ENCODE measurements around the gene WIPF1. TPM values are rescaled to one million over a fixed set of nuclear protein-coding genes. Genes with fewer than 3 reads are reported as not detected.
A peak's percentile ranks its signal among the peaks of the same experiment; 100 is the strongest.

WIPF1 gene
- total RNA-seq, 2 donors from 2014 or later, result 284 to 319 TPM

GRCh38 chr2:174600349-174600748, 2.7 kb upstream of the WIPF1 start:
- Mint-ChIP-seq H3K9me3 (no peaks in the 10 kb centered on the region), H3K27me3 (no peaks in the 10 kb centered on the region), H3K27ac (peak overlapping the region; percentile 95 to 98), H3K4me3 (peak overlapping the region; percentile 53), H3K36me3 (peaks cover 18% of the 10 kb centered on the region), H3K4me1 (ENCODE audit: low read depth in 2 of 2) (peaks cover 49 to 80% of the 10 kb centered on the region in 2 donors)
- DNase-seq (ENCODE audit: low spot score) (no peak), ATAC-seq (no peak)

GRCh38 chr2:174599310-174599921, 1.8 kb upstream of the WIPF1 start:
- H3K27ac Mint-ChIP-seq, result peak overlapping the region; percentile 95 to 98
- DNase-seq (ENCODE audit: low spot score), result no peak
- peaks cover 46 to 77% of the 10 kb centered on the region in 2 donors for H3K4me1 Mint-ChIP-seq (ENCODE audit: low read depth in 2 of 2)
- H3K27me3 Mint-ChIP-seq, result no peaks in the 10 kb centered on the region
- ATAC-seq, result no peak
- no peaks in the 10 kb centered on the region for H3K9me3 Mint-ChIP-seq
- H3K4me3 Mint-ChIP-seq, result peak overlapping the region; percentile 88
- peaks cover 25% of the 10 kb centered on the region for H3K36me3 Mint-ChIP-seq

- peaks cover 47 to 75% of the 10 kb centered on the region in 2 donors for H3K4me1 Mint-ChIP-seq (ENCODE audit: low read depth in 2 of 2)
- peaks cover 29% of the 10 kb centered on the region for H3K36me3 Mint-ChIP-seq
- H3K27me3 Mint-ChIP-seq, result no peaks in the 10 kb centered on the region
- H3K4me3 Mint-ChIP-seq, result peak overlapping the region; percentile 88
- H3K9me3 Mint-ChIP-seq, result no peaks in the 10 kb centered on the region
- H3K27ac Mint-ChIP-seq, result peak overlapping the region; percentile 95 to 98
- DNase-seq (ENCODE audit: low spot score) (no peak), ATAC-seq (no peak)
Measured at GRCh38 chr2:174597009-174597344, 627 bp downstream of the WIPF1 start.

GRCh38 chr2:174595891-174596397, 1.7 kb downstream of the WIPF1 start:
- H3K9me3 Mint-ChIP-seq, result peaks cover 2% of the 10 kb centered on the region
- ATAC-seq, result peak in 1 of 2 donors; percentile 10
- peaks cover 34% of the 10 kb centered on the region for H3K36me3 Mint-ChIP-seq
- H3K4me3 Mint-ChIP-seq, result peak overlapping the region; percentile 88
- no peak for DNase-seq (ENCODE audit: low spot score)
- H3K4me1 Mint-ChIP-seq (ENCODE audit: low read depth in 2 of 2), result peaks cover 49 to 76% of the 10 kb centered on the region in 2 donors
- H3K27me3 Mint-ChIP-seq, result no peaks in the 10 kb centered on the region
- H3K27ac Mint-ChIP-seq, result peak overlapping the region; percentile 95 to 98

GRCh38 chr2:174595116-174595809, 2.3 kb downstream of the WIPF1 start:
- peak overlapping the region; percentile 88 for H3K4me3 Mint-ChIP-seq
- DNase-seq (ENCODE audit: low spot score) (no peak), ATAC-seq (no peak)
- H3K27ac Mint-ChIP-seq, result peak overlapping the region; percentile 95 to 98
- H3K9me3 Mint-ChIP-seq, result peaks cover 2% of the 10 kb centered on the region
- peaks cover 50 to 78% of the 10 kb centered on the region in 2 donors for H3K4me1 Mint-ChIP-seq (ENCODE audit: low read depth in 2 of 2)
- H3K36me3 Mint-ChIP-seq, result peaks cover 34% of the 10 kb centered on the region
- H3K27me3 Mint-ChIP-seq, result no peaks in the 10 kb centered on the region

- Mint-ChIP-seq H3K4me3 (peak overlapping the region; percentile 88), H3K36me3 (peaks cover 34% of the 10 kb centered on the region), H3K27me3 (no peaks in the 10 kb centered on the region), H3K27ac (peak overlapping the region; percentile 95 to 98), H3K9me3 (peaks cover 2% of the 10 kb centered on the region), H3K4me1 (ENCODE audit: low read depth in 2 of 2) (peaks cover 48 to 77% of the 10 kb centered on the region in 2 donors)
- no peak for ATAC-seq
- no peak for DNase-seq (ENCODE audit: low spot score)
Measured at GRCh38 chr2:174594456-174594855, 3.1 kb downstream of the WIPF1 start.

GRCh38 chr2:174593574-174594203, 3.9 kb downstream of the WIPF1 start:
- DNase-seq (ENCODE audit: low spot score) (peak; percentile 83), ATAC-seq (peak; percentile 84 to 87)
- Mint-ChIP-seq H3K4me1 (ENCODE audit: low read depth in 2 of 2) (peaks cover 51 to 77% of the 10 kb centered on the region in 2 donors), H3K36me3 (peaks cover 34% of the 10 kb centered on the region), H3K4me3 (peak overlapping the region; percentile 88), H3K27me3 (no peaks in the 10 kb centered on the region), H3K9me3 (peaks cover 2% of the 10 kb centered on the region), H3K27ac (peak overlapping the region; percentile 95 to 98)

GRCh38 chr2:174593041-174593440, 4.6 kb downstream of the WIPF1 start:
- Mint-ChIP-seq H3K4me3 (peak overlapping the region; percentile 88), H3K27me3 (no peaks in the 10 kb centered on the region), H3K9me3 (peaks cover 2% of the 10 kb centered on the region), H3K27ac (peak overlapping the region; percentile 95 to 98), H3K4me1 (ENCODE audit: low read depth in 2 of 2) (peaks cover 53 to 76% of the 10 kb centered on the region in 2 donors), H3K36me3 (peaks cover 34% of the 10 kb centered on the region)
- ATAC-seq, result no peak
- no peak for DNase-seq (ENCODE audit: low spot score)

GRCh38 chr2:174591740-174592139, 5.9 kb downstream of the WIPF1 start:
- peaks cover 2% of the 10 kb centered on the region for H3K9me3 Mint-ChIP-seq
- peak overlapping the region; percentile 95 to 98 for H3K27ac Mint-ChIP-seq
- no peak for DNase-seq (ENCODE audit: low spot score)
- no peaks in the 10 kb centered on the region for H3K27me3 Mint-ChIP-seq
- peaks cover 62 to 84% of the 10 kb centered on the region in 2 donors for H3K4me1 Mint-ChIP-seq (ENCODE audit: low read depth in 2 of 2)
- no peak for ATAC-seq
- peaks cover 27% of the 10 kb centered on the region for H3K36me3 Mint-ChIP-seq
- H3K4me3 Mint-ChIP-seq, result peak overlapping the region; percentile 88

- Mint-ChIP-seq H3K4me3 (peak overlapping the region; percentile 88), H3K27me3 (no peaks in the 10 kb centered on the region), H3K36me3 (peaks cover 23% of the 10 kb centered on the region), H3K9me3 (peaks cover 2% of the 10 kb centered on the region), H3K27ac (peak overlapping the region; percentile 95 to 98), H3K4me1 (ENCODE audit: low read depth in 2 of 2) (peaks cover 69 to 85% of the 10 kb centered on the region in 2 donors)
- no peak for ATAC-seq
- no peak for DNase-seq (ENCODE audit: low spot score)
Measured at GRCh38 chr2:174590928-174591648, 6.5 kb downstream of the WIPF1 start.

GRCh38 chr2:174590346-174590745, 7.3 kb downstream of the WIPF1 start:
- Mint-ChIP-seq H3K4me1 (ENCODE audit: low read depth in 2 of 2) (peaks cover 74 to 83% of the 10 kb centered on the region in 2 donors), H3K36me3 (peaks cover 16% of the 10 kb centered on the region), H3K9me3 (peaks cover 2% of the 10 kb centered on the region), H3K27me3 (no peaks in the 10 kb centered on the region), H3K27ac (peak overlapping the region; percentile 95 to 98), H3K4me3 (peak overlapping the region; percentile 61)
- DNase-seq (ENCODE audit: low spot score) (no peak), ATAC-seq (no peak)

- no peak for DNase-seq (ENCODE audit: low spot score)
- peaks cover 77 to 84% of the 10 kb centered on the region in 2 donors for H3K4me1 Mint-ChIP-seq (ENCODE audit: low read depth in 2 of 2)
- H3K27ac Mint-ChIP-seq, result peak overlapping the region; percentile 95 to 98
- no peak for ATAC-seq
- H3K27me3 Mint-ChIP-seq, result no peaks in the 10 kb centered on the region
- peak overlapping the region; percentile 76 for H3K4me3 Mint-ChIP-seq
- peaks cover 16% of the 10 kb centered on the region for H3K36me3 Mint-ChIP-seq
- peaks cover 2% of the 10 kb centered on the region for H3K9me3 Mint-ChIP-seq
Measured at GRCh38 chr2:174589334-174589733, 8.3 kb downstream of the WIPF1 start.

- Mint-ChIP-seq H3K36me3 (peaks cover 17% of the 10 kb centered on the region), H3K4me1 (ENCODE audit: low read depth in 2 of 2) (peaks cover 70 to 80% of the 10 kb centered on the region in 2 donors), H3K27ac (peak overlapping the region; percentile 95 to 98), H3K27me3 (no peaks in the 10 kb centered on the region), H3K4me3 (peak overlapping the region; percentile 76), H3K9me3 (peaks cover 2% of the 10 kb centered on the region)
- DNase-seq (ENCODE audit: low spot score) (no peak), ATAC-seq (no peak)
Measured at GRCh38 chr2:174588463-174588862, 9.1 kb downstream of the WIPF1 start.

Data from natural killer cell treated with Interleukin-12 subunit alpha and Interleukin-12 subunit beta and Interleukin-15 and Interleukin-18, amount 100 ng/mL, for 72 hours (primary cell).